ENCODE results near the gene APBA3.

DNA sequence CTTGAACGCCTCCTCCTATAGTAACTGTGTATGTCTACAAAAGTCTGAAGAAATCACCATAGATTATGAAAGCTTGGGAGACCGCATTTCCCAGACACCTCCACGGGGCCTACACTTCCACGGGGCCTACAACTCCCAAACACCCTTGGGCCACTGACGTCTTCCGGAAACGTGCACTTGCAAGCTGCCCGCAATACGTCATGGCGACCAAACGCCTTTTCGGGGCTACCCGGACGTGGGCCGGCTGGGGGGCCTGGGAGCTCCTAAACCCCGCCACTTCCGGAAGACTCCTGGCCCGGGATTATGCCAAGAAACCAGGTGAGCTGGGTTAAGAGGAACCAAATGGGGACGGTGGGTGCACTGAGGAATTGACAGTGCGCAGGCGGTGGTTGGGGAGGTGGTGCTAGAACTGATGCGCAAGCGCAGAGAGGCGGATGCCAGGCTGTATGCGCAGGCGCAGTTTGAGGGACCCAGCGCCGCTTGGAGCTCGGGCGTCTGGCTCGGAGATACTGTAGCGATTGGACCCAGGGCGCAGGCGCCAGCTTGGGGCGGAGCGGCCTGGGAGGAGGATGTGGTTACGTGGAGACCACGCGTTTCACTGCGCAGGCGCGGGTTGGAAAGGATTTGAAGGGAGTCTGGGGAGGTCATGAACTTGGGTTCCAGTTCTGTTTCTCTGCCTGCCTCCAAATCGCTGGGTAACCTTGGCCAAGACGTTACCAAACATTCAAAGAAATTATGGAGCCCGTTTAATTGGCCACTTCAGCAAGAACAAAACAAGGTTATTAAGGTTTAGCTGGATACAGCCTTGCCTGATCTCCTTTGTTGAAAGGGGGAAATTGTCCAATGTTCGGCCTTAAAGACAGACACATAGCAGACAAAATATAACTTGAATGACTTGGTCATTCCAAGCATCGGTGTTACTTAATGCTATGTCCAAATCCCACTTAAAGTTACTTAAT lies 1.3 kb upstream of the APBA3 start, which contains the start of gene MRPL54:
- no peak for TF ChIP-seq CTCF (IDR thresholded peaks at IDR 0.05; ENCODE audit: low read depth, low read length)
- TF ChIP-seq POLR2A (IDR thresholded peaks at IDR 0.05; ENCODE audit: extremely low read depth, insufficient read length): peak; percentile 85
- peak; percentile 31 for TF ChIP-seq MAX (IDR thresholded peaks at IDR 0.05; ENCODE audit: low read depth, low read length)

Measured in NB4 (cell line).